ENCODE measurements around the gene UCHL1. TPM values are rescaled to one million over a fixed set of nuclear protein-coding genes. Genes with fewer than 3 reads are reported as not detected.

The UCHL1 gene
- total and polyA plus RNA-seq, 2 of the 13 experiments (the other 11 are each of a cell fraction or from before 2014, with no cell fraction given) = not detected

DNA sequence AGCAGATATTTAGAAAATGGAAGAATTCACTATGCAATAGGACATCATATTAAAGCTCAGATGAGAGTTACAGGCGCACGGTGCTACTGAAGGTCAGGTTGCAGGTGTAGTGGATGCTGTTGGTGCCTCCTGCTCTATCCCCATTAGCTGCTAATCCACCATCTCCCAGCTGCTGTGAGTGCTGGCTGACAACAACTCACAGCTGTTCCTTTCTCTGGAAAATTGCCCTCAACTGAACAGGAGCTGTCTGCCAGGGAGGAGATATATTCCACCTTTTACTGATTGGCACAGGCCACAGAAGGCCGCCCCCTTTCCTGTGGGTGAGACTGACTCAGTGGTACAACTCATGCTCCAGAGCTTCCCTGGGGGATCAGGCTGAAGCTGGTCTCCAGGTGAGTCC is 48.7 kb downstream of the UCHL1 start (continued):
- no peak for TF ChIP-seq SCMH1 (CRISPR knock-in tag; IDR thresholded peaks at IDR 0.05; ENCODE audit: borderline replicate concordance)

- Histone ChIP-seq H3K9me3 (ENCODE audit: low read length) (no peaks in the 10 kb centered on the region), H3K27me3 (ENCODE audit: control insufficient read depth in 1 of 2, insufficient read depth in 2 of 2, low read length in 2 of 2) (peaks cover 2 to 4% of the 10 kb centered on the region in 2 experiments; a peak in 2 of 5 replicates), H3K4me1 (ENCODE audit: insufficient read depth, low read length) (no peaks in the 10 kb centered on the region), H3K4me2 (ENCODE audit: low read depth, low read length) (no peak overlapping the region), H2AFZ (ENCODE audit: low read length) (no peak overlapping the region), H3K4me3 (replicated peaks in 1 of 3; ENCODE audit: insufficient read depth in 1 of 3, low read depth in 2 of 3, low read length in 3 of 3) (no peak overlapping the region), H3K9ac (ENCODE audit: insufficient read depth, low read depth, low read length) (no peak overlapping the region), H3K79me2 (ENCODE audit: insufficient read depth, low read length) (no peaks in the 10 kb centered on the region), H3K36me3 (replicated peaks in 1 of 2; ENCODE audit: control insufficient read depth in 1 of 2, insufficient read depth in 2 of 2, low read length in 2 of 2) (no peaks in the 10 kb centered on the region), H4K20me1 (ENCODE audit: insufficient read depth, low read length) (no peaks in the 10 kb centered on the region), H3K27ac (ENCODE audit: extremely low read length, insufficient read depth, low read length) (no peak overlapping the region)
- FAIRE-seq (no peak), DNase-seq (ENCODE audit: low spot score) (no peak), ATAC-seq (no peak)
- BruUV-seq (replicated peaks) = no TSS peak
- in situ Hi-C loops (cut with HindIII; ENCODE audit: extremely low pct_ligation_motif_present, low pct_unique_long_range_greater_than_20kb) = no loop called here
- WGBS (ENCODE audit: low lambda C conversion rate) = 41% methylated on average over 1 of the region's 1 CpG
- POLR2A ChIA-PET = no interaction called here
- TF ChIP-seq, protein P1, sequence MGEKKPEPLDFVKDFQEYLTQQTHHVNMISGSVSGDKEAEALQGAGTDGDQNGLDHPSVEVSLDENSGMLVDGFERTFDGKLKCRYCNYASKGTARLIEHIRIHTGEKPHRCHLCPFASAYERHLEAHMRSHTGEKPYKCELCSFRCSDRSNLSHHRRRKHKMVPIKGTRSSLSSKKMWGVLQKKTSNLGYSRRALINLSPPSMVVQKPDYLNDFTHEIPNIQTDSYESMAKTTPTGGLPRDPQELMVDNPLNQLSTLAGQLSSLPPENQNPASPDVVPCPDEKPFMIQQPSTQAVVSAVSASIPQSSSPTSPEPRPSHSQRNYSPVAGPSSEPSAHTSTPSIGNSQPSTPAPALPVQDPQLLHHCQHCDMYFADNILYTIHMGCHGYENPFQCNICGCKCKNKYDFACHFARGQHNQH (CRISPR knock-in tag; IDR thresholded peaks at IDR 0.05) = no peak
- TF ChIP-seq JDP2 (CRISPR knock-in tag; IDR thresholded peaks at IDR 0.05; ENCODE audit: borderline replicate concordance) = no peak
- no peak for TF ChIP-seq MXD1 (CRISPR knock-in tag; IDR thresholded peaks at IDR 0.05)
- TF ChIP-seq ARNTL (CRISPR knock-in tag; IDR thresholded peaks at IDR 0.05) = no peak
- TF ChIP-seq ZBTB42 (CRISPR knock-in tag; IDR thresholded peaks at IDR 0.05) = no peak
- TF ChIP-seq, protein P2, sequence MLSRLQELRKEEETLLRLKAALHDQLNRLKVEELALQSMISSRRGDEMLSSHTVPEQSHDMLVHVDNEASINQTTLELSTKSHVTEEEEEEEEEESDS (CRISPR knock-in tag; IDR thresholded peaks at IDR 0.05; ENCODE audit: borderline replicate concordance) = no peak
- TF ChIP-seq, protein P3, sequence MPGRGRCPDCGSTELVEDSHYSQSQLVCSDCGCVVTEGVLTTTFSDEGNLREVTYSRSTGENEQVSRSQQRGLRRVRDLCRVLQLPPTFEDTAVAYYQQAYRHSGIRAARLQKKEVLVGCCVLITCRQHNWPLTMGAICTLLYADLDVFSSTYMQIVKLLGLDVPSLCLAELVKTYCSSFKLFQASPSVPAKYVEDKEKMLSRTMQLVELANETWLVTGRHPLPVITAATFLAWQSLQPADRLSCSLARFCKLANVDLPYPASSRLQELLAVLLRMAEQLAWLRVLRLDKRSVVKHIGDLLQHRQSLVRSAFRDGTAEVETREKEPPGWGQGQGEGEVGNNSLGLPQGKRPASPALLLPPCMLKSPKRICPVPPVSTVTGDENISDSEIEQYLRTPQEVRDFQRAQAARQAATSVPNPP (CRISPR knock-in tag; IDR thresholded peaks at IDR 0.05) = no peak
- TF ChIP-seq TCF12 (IDR thresholded peaks at IDR 0.05) = no peak
- no peak for TF ChIP-seq TCF12 (CRISPR knock-in tag; IDR thresholded peaks at IDR 0.05)
- CTCF ChIA-PET (ENCODE audit: low intra/inter-chr PET ratio, low total read pairs) = no interaction called here
- intact Hi-C loops (cut with micrococcal nuclease; ENCODE audit: unreplicated experiment) = no loop called here
Measured at GRCh38 chr4:41307638-41308037, 50.9 kb downstream of the UCHL1 start.
